Liver (tissue), 3 donors: ENCODE measurements around the gene NIFK.

Experiments used
- CTCF ChIP-seq: fragments of 150-350 bp; IDR thresholded peaks from 2 replicates; pipeline ENCODE4 v1.5.1; 2017; ENCODE audit warnings: improper control_type of control experiment, low read depth, low read length; ENCODE audit not compliant: missing input control
- RXRA ChIP-seq, 2 donors: IDR thresholded peaks; 2 replicates each; pipeline ENCODE4 v1.6.1; 2017 to 2018; ENCODE audit warnings: antibody characterized with exemption in 2 of 2, mild to moderate bottlenecking in 1 of 2
- TF ChIP-seq, protein P1 (sequence below): IDR thresholded peaks from 2 replicates; pipeline ENCODE4 v1.6.1; 2016; ENCODE audit warnings: antibody characterized with exemption, mild to moderate bottlenecking
- donor health status: healthy.
- donor health status: healthy.

DNA sequence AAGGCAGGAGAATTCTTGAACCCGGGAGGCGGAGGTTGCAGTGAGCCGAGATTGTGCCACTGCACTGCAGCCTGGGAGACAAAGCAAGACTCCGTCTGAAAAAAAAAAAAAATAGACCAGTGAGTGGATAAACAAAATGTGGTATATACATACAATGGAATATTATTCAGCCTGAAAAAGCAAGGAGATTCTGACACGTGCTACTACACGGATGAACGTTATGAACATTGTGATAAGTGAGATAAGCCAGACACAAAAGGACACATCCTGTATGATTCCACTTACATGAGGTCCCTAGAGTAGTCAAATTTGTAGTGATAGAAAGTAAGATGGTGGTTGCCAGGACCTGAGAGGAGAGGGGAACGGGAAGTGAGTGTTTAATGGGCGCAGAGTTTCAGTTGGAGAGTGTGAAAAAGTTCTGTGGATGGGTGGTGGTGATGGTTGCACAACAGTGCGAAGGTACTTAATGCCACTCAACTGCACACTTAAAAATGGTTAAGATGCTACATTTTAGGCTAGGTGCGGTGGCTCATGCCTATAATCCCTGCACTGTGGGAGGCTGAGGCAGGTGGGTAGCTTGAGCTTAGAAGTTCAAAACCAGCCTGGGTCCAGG, 38.3 kb downstream of the NIFK start:
- TF ChIP-seq CTCF (no peak), RXRA (IDR thresholded peaks at IDR 0.05) (no peak)
- TF ChIP-seq, protein P1, sequence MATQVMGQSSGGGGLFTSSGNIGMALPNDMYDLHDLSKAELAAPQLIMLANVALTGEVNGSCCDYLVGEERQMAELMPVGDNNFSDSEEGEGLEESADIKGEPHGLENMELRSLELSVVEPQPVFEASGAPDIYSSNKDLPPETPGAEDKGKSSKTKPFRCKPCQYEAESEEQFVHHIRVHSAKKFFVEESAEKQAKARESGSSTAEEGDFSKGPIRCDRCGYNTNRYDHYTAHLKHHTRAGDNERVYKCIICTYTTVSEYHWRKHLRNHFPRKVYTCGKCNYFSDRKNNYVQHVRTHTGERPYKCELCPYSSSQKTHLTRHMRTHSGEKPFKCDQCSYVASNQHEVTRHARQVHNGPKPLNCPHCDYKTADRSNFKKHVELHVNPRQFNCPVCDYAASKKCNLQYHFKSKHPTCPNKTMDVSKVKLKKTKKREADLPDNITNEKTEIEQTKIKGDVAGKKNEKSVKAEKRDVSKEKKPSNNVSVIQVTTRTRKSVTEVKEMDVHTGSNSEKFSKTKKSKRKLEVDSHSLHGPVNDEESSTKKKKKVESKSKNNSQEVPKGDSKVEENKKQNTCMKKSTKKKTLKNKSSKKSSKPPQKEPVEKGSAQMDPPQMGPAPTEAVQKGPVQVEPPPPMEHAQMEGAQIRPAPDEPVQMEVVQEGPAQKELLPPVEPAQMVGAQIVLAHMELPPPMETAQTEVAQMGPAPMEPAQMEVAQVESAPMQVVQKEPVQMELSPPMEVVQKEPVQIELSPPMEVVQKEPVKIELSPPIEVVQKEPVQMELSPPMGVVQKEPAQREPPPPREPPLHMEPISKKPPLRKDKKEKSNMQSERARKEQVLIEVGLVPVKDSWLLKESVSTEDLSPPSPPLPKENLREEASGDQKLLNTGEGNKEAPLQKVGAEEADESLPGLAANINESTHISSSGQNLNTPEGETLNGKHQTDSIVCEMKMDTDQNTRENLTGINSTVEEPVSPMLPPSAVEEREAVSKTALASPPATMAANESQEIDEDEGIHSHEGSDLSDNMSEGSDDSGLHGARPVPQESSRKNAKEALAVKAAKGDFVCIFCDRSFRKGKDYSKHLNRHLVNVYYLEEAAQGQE, result no peak
